Neural progenitor cell (in vitro differentiated cells): ENCODE data around the gene FBXO40. TPM values are rescaled to one million over a fixed set of nuclear protein-coding genes. Genes with fewer than 3 reads are reported as not detected.

Experiments used
- DNase-seq: peaks from one replicate; pipeline ENCODE4 v3.0.0-alpha.2; 2016; ENCODE audit warnings: low spot score
- H2AFZ ChIP-seq: fragments of 200-600 bp; sonication (generic); replicated peaks from 2 replicates; pipeline ENCODE4 v1.6.1; 2016; ENCODE audit warnings: antibody characterized with exemption
- H3F3A ChIP-seq: fragments of 200-600 bp; sonication (generic); 2 replicates; pipeline ENCODE4 v1.6.1; 2016; ENCODE audit warnings: antibody characterized with exemption, low read depth
- H3K27ac ChIP-seq: fragments of 200-600 bp; sonication (generic); 2 replicates; pipeline ENCODE4 v1.5.1; 2016; ENCODE audit warnings: mild to moderate bottlenecking
- H3K27me3 ChIP-seq: fragments of 200-600 bp; sonication (generic); 2 replicates; pipeline ENCODE4 v1.6.1; 2016; ENCODE audit warnings: mild to moderate bottlenecking, moderate library complexity
- H3K36me3 ChIP-seq: fragments of 200-600 bp; sonication (generic); 2 replicates; pipeline ENCODE4 v1.5.1; 2016
- H3K4me1 ChIP-seq: fragments of 200-600 bp; sonication (generic); 2 replicates; pipeline ENCODE4 v1.6.1; 2016; ENCODE audit warnings: mixed run types
- H3K4me2 ChIP-seq: fragments of 200-600 bp; sonication (generic); 2 replicates; pipeline ENCODE4 v1.6.1; 2016
- H3K4me3 ChIP-seq: fragments of 200-600 bp; sonication (generic); 2 replicates; pipeline ENCODE4 v1.5.1; 2016
- H3K79me2 ChIP-seq: fragments of 200-600 bp; sonication (generic); 2 replicates; pipeline ENCODE4 v1.6.1; 2016; ENCODE audit warnings: low read depth
- H3K9ac ChIP-seq: fragments of 200-600 bp; sonication (generic); 2 replicates; pipeline ENCODE4 v1.6.1; 2016
- H3K9me3 ChIP-seq: fragments of 200-600 bp; sonication (generic); 2 replicates; pipeline ENCODE4 v1.5.1; 2016; ENCODE audit warnings: low read depth
- H4K20me1 ChIP-seq: fragments of 200-600 bp; sonication (generic); 2 replicates; pipeline ENCODE4 v1.6.1; 2016; ENCODE audit warnings: low read depth
- H3K27ac Mint-ChIP-seq: 3 replicates; pipeline ENCODE4 v1.8.0; 2021; ENCODE audit warnings: mixed read lengths
- H3K27me3 Mint-ChIP-seq: 2 replicates; pipeline ENCODE4 v1.8.0; 2022; ENCODE audit warnings: low read depth, mild to moderate bottlenecking, inconsistent platforms, moderate library complexity, mixed read lengths; ENCODE audit not compliant: insufficient read depth
- H3K36me3 Mint-ChIP-seq: 3 replicates; pipeline ENCODE4 v1.8.0; 2021; ENCODE audit warnings: mixed read lengths
- H3K4me1 Mint-ChIP-seq: 3 replicates; pipeline ENCODE4 v1.8.0; 2021; ENCODE audit warnings: mixed read lengths
- H3K4me3 Mint-ChIP-seq: 3 replicates; pipeline ENCODE4 v1.8.0; 2021; ENCODE audit warnings: mild to moderate bottlenecking, moderate library complexity, mixed read lengths
- H3K9me3 Mint-ChIP-seq: 3 replicates; pipeline ENCODE4 v1.8.0; 2020; ENCODE audit warnings: mixed read lengths
- CTCF ChIP-seq: fragments of 200-600 bp; sonication (generic); IDR thresholded peaks from 2 replicates; pipeline ENCODE4 v1.5.1; 2017; ENCODE audit warnings: antibody characterized with exemption, mild to moderate bottlenecking
- EZH2 ChIP-seq: fragments of 200-600 bp; sonication (generic); IDR thresholded peaks from 2 replicates; pipeline ENCODE4 v1.6.1; 2017; ENCODE audit warnings: antibody characterized with exemption, mild to moderate bottlenecking, moderate library complexity
- EZH2phosphoT487 ChIP-seq: fragments of 200-600 bp; sonication (generic); IDR thresholded peaks from 2 replicates; pipeline ENCODE4 v1.6.1; 2017; ENCODE audit warnings: antibody characterized with exemption
- total RNA-seq: library from RNA; depleted of rRNA; stranded (reverse); fragments of >200 nt; gene quantifications from 2 replicates; pipeline ENCODE4 v1.2.3, GENCODE V29; 2015; ENCODE audit warnings: low replicate concordance

FBXO40 gene
- total RNA-seq, 1 donor from 2014 or later, result not detected

- H3K27ac Mint-ChIP-seq, result no peak overlapping the region
Observed at GRCh38 chr3:121654493-121655385, 61.6 kb downstream of the FBXO40 start.

GRCh38 chr3:121658716-121659435 is 65.7 kb downstream of the FBXO40 start:
- TF ChIP-seq CTCF (no peak), EZH2phosphoT487 (no peak), EZH2 (no peak)
- no peak for DNase-seq
- no peak overlapping the region for H3K4me3 Mint-ChIP-seq
- peaks cover 5% of the 10 kb centered on the region for H3K27me3 Mint-ChIP-seq
- no peaks in the 10 kb centered on the region for H3K9me3 Mint-ChIP-seq
- Histone ChIP-seq H3K4me3 (no peak overlapping the region), H3K27ac (no peak overlapping the region), H3K27me3 (no peaks in the 10 kb centered on the region), H3K9ac (no peak overlapping the region), H4K20me1 (no peaks in the 10 kb centered on the region), H3K4me1 (no peaks in the 10 kb centered on the region), H2AFZ (no peak overlapping the region), H3K79me2 (no peaks in the 10 kb centered on the region), H3K9me3 (no peaks in the 10 kb centered on the region), H3F3A (no peaks in the 10 kb centered on the region), H3K4me2 (no peak overlapping the region), H3K36me3 (no peaks in the 10 kb centered on the region)
- H3K4me1 Mint-ChIP-seq, result no peaks in the 10 kb centered on the region
- no peak overlapping the region for H3K27ac Mint-ChIP-seq
- peaks cover 6% of the 10 kb centered on the region for H3K36me3 Mint-ChIP-seq

More at GRCh38 chr3:121654493-121655385, 61.6 kb downstream of the FBXO40 start:
- no peak for TF ChIP-seq EZH2
- no peak for DNase-seq
- H2AFZ ChIP-seq, result no peak overlapping the region
- Mint-ChIP-seq H3K27me3 (peaks cover 2% of the 10 kb centered on the region), H3K4me3 (no peak overlapping the region), H3K9me3 (no peaks in the 10 kb centered on the region), H3K4me1 (no peaks in the 10 kb centered on the region), H3K36me3 (no peaks in the 10 kb centered on the region)
- no peaks in the 10 kb centered on the region for H3K27me3 ChIP-seq
- H3K27ac ChIP-seq, result no peak overlapping the region
- no peaks in the 10 kb centered on the region for H3K4me1 ChIP-seq
- no peaks in the 10 kb centered on the region for H3K36me3 ChIP-seq
- no peaks in the 10 kb centered on the region for H3K79me2 ChIP-seq
- no peaks in the 10 kb centered on the region for H3F3A ChIP-seq
- H3K9me3 ChIP-seq, result no peaks in the 10 kb centered on the region
- H4K20me1 ChIP-seq, result no peaks in the 10 kb centered on the region
- no peak overlapping the region for H3K4me3 ChIP-seq
- no peak overlapping the region for H3K9ac ChIP-seq
- H3K4me2 ChIP-seq, result no peak overlapping the region

GRCh38 chr3:121659586-121659985 is 66.4 kb downstream of the FBXO40 start:
- Histone ChIP-seq H3K27ac (no peak overlapping the region), H3K4me1 (no peaks in the 10 kb centered on the region), H3K4me3 (no peak overlapping the region), H3K79me2 (no peaks in the 10 kb centered on the region), H3F3A (no peaks in the 10 kb centered on the region), H3K27me3 (no peaks in the 10 kb centered on the region), H3K36me3 (no peaks in the 10 kb centered on the region), H3K9me3 (no peaks in the 10 kb centered on the region), H3K4me2 (no peak overlapping the region), H2AFZ (no peak overlapping the region), H4K20me1 (no peaks in the 10 kb centered on the region), H3K9ac (no peak overlapping the region)
- Mint-ChIP-seq H3K27ac (no peak overlapping the region), H3K4me1 (no peaks in the 10 kb centered on the region), H3K36me3 (peaks cover 10% of the 10 kb centered on the region), H3K9me3 (no peaks in the 10 kb centered on the region), H3K4me3 (no peak overlapping the region), H3K27me3 (peaks cover 5% of the 10 kb centered on the region)
- DNase-seq, result no peak
- TF ChIP-seq CTCF (no peak), EZH2 (no peak), EZH2phosphoT487 (no peak)
